IPS DF 4.7 (cell line): ENCODE data around the gene DDI2.
"Not testable (repeated sequence)": the region's sequence is repeated elsewhere in the genome, so short reads cannot be mapped to it uniquely, and the experiment has no call there.

Source experiments
- DNase-seq: peaks from one replicate; pipeline ENCODE4 v3.0.0-alpha.2; 2013; ENCODE audit warnings: low spot score; ENCODE audit errors: extremely low read depth

The DDI2 gene

DNA sequence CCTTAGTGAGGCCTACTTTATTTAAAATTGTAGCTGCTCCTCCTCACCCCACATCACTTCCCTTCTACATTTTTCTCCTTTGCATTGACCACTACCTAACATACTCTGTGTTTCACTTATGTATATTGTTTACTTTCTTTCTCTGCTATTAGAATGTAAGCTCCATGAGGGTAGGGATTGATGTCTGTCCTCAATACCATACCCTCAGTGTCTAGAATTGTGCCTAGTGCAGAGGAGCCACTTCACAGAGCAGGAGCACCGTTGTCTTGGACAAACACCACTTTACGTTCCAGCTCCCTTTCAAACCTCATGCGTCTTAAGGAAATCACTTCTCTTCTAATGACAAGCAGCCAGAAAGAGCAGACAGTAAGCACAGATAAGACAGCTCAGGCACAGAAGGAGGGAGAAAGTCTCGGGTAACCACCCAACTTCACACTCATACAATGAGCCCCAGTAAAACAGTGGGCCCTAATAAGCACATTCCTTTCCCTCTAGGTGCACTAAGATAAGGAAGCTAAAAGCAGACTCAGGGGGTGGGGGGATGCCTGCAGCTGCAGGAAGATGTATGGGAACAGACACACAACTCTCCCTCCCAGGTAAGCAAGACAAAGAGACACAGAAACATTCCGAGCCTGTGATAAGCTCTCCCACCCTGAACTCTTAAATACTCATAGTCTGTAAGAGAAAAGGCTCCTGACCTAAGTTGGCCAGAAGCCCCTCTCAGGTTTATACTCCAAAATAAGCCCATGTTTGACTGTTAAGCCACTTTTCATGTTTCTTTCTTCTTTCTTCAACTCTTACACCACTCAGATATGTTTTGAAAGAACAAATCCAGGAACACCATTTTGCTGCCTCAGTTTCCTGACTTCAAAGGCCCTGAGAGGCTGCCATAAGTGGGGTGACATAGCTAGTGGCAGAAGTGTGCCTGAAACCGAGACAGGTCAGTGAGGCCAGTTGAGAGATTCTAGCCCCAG lies 59.7 kb downstream of the DDI2 start:
- DNase-seq, result no peak

DNA sequence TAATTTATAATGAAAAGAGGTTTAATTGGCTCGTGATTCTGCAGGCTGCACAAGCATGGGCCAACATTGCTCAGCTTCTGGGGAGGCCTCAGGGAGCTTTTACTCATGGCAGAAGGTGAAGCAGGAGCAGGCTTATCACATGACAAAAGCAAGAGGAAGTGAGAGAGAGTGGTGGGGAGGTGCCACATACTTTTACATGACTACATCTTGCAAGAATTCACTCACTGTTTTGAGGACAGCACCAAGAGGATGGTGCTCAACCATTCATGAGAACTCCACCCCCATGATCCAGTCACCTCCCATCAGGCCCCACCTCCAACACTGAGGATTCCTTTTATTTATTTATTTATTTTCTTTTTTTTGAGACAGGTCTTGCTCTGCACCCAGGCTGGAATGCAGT lies 61.3 kb downstream of the DDI2 start:
- peak; percentile 38 for DNase-seq

GRCh38 chr1:15680131-15680530 lies 62.9 kb downstream of the DDI2 start:
- no peak for DNase-seq

DNA sequence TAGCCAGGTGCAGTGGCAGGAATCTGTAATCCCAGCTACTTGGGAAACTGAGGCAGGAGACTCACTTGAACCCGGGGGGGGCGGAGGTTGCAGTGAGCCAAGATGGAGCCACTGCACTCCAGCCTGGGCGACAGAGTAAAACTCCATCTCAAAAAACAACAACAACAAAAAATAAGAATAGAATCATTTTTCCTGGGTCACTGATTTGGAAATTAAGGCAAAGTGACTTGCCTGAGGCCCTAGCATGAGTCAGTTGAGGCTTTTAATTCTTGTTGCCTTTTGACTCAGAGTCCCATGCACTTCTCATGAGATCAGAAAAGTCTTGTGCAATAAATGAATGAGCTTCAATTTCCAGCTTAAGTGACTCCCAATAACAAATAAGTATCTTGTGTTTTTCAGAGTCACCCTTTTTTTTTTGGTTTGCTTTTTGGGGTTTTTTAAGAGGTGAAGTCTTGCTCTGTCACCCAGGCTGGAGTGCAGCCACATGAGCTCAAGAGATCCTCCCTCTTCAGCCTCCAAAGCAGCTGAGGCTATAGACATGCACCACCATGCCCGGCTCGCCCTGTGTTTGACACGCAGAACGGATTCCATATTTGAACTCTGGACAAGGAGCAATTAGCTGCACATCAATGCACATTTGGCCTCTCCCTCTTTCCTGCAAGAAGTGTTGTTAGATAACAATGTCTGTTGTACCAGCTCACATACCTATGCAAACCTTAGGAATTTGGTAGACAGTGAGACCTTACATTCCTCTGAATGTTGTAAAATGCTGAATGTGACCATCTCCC lies 63.5 kb downstream of the DDI2 start:
- DNase-seq, result no peak

DNA sequence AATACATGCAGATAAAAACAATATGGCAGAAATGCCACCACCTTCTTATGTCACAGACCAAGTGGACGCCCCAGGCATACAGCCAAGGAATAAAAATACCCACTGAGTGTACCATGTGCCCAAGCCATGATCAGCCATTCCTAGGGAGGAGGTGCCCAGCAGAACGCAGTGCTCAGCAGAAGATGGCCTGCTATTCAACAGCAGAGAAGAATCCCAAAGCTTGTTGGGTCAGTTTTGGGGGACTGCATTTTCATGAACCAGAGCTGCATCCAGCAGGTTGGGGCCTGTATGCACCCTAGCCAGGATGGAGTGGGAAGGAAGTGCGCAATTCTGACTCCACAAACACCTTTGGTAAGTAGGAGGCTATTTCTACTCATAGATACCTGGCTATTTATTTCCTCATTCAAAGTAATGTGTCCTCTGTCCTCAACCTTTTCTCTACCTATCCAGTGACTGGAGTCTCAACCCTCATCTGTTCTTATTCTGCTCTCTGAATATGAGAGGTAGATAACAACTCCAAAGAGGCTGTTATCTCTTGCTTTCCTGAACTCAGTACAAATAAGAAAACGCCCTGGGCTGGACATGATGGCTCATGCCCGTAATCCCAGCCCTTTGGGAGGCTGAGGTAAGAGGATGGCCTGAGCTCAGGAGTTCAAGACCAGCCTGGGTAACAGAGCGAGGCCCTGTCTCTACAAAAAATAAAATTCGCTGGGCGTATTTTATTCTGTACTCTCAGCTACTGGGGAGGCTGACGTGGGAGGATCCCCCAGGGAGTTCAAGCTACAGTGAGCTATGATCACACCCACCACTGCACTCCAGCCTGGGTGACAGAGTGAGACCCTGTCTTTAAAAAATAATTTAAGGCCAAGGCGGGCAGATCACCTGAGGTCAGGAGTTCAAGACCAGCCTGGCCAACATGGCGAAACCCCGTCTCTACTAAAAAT lies 64.4 kb downstream of the DDI2 start:
- no peak for DNase-seq

DNA sequence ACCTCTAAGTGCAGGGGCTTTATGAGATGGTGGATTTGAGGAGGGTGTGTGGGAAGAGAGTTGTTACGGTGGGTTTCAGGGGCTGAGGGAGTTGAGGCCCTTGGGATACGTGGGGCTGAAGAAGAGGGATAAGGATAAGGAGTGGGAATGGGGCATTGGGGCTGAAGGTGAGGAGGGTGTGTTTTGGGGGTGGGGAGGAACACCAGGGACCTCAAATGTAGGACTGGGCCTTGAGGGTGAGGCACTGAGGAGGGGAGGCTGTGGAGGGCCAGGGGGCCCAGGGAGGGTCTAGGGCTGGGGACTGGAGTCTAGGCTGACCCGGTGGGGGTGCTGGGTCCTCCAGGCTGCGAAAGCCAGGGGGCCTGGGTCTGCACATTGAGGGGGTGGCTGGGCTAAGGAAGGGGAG lies 65.7 kb downstream of the DDI2 start:
- DNase-seq, result no peak

GRCh38 chr1:15683345-15684039 lies 66.2 kb downstream of the DDI2 start:
- DNase-seq, result no peak

GRCh38 chr1:15684042-15684461 lies 66.8 kb downstream of the DDI2 start, which contains the start of gene PLEKHM2:
TSS of gene PLEKHM2 (plus strand) at chr1:15684320. CDS start at chr1:15684559, 239 bp downstream.
- DNase-seq, result no peak

- DNase-seq, result no peak
Observed at GRCh38 chr1:15684468-15685291, 67.4 kb downstream of the DDI2 start.

DNA sequence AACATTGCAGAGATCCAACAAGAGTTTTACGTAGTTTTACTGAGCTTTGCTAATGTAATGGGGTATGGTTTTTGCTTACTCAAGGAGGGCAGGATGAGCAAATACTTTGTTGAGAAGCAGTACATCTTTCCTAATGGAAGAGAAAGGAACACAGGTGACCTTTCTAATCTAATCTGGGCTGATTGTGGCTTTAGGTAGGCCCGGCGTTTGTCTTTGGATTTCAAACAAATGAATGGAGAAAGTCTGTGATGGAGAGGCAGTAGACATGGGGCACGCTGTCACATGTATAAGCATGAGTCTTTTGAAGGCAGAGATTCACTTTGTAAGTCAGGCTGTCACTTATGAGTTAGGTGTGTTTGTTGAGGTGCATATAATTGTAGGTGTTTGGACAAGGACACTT lies 68.6 kb downstream of the DDI2 start:
- DNase-seq, result no peak

DNA sequence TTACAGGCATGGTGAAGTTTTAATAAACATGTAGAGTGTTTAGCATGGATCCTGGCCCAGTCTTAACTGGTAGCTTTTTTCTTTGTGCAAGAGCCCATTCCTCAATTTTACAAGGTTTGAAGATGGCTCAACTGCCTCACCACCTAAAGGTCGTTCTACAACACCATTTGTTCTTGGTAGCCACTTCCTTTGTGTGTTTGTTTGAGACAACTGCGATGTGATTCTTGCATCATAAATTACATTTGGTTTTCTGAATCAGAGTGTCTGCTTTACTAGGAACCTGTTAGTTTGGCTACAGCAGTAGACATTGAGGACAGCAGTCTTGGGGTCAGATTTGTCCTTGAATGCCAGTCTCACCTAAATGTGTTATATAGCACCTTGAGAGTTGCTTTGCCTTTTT lies 70.2 kb downstream of the DDI2 start:
- DNase-seq, result no peak

GRCh38 chr1:15690317-15690716 lies 73.1 kb downstream of the DDI2 start:
- DNase-seq, result no peak

- DNase-seq, result no peak
Observed at GRCh38 chr1:15691434-15692032, 74.3 kb downstream of the DDI2 start.

DNA sequence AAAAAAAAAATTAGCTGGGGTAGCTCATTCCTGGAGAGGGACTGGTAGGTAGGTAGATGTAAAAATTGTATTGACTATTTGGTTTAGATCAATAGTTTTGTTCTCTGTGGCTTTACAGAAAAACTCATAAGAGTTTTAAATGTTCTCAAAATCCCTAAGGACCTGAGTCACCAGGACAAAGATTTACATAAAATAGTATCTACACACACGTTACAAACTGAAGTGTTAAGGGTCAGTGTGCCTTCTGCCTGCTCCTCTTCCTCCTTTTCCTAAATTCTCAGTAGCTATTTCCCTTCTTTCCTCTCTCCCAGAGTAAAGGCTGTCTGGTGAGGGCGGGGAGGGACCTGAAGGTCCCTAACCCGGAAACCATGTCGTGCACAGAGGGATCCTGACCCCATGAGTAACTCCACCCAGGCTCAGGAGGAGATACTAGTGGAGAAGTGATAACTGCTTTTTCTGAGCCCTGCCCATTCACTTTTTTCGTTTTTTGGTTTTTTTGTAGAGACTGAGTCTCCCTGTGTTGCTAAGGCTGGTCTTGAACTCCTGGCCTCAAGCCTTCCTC lies 74.9 kb downstream of the DDI2 start:
- no peak for DNase-seq

GRCh38 chr1:15693371-15693770 lies 76.1 kb downstream of the DDI2 start:
- DNase-seq, result no peak

DNA sequence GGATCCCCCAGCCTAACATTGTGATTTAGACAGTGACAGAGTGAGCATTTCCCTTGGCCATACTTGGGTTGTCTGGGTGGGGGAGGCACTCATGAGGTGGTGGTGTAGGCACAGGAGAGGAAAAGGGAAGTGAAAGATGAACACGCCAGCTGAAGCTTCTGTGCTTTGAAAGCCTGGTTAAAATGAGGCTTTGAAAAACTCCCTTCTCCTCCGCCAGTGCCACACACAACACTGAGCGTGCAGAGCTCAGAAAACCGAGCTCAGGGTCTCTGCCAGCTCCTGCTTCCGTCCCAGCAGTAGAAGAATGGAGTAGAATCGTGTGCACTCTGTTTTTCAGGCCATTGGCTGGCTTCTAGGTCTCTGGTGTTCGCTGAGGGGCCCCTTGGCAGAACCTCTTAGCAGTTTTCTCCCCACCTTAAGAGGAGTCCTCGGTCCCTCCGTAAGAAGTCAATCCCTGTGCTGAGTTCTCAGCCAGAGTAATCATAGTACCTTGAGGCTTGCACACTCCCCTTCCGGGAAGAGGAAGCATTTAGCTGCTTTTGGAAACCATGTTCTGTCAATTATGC lies 79.8 kb downstream of the DDI2 start:
- no peak for DNase-seq

GRCh38 chr1:15698201-15698600 lies 80.9 kb downstream of the DDI2 start:
- DNase-seq, result no peak

GRCh38 chr1:15699321-15699720 lies 82.1 kb downstream of the DDI2 start:
- DNase-seq, result not testable (repeated sequence)

GRCh38 chr1:15700508-15700907 lies 83.2 kb downstream of the DDI2 start:
- DNase-seq, result no peak
